Measurements from ENCODE around the gene OTUD4. TPM values are rescaled to one million over a fixed set of nuclear protein-coding genes. Genes with fewer than 3 reads are reported as not detected.
A peak's percentile ranks its signal among the peaks of the same experiment; 100 is the strongest.

OTUD4 gene
- total and polyA plus RNA-seq, 8 donors = 5.2 to 53.8 (median 12.4) TPM

DNA sequence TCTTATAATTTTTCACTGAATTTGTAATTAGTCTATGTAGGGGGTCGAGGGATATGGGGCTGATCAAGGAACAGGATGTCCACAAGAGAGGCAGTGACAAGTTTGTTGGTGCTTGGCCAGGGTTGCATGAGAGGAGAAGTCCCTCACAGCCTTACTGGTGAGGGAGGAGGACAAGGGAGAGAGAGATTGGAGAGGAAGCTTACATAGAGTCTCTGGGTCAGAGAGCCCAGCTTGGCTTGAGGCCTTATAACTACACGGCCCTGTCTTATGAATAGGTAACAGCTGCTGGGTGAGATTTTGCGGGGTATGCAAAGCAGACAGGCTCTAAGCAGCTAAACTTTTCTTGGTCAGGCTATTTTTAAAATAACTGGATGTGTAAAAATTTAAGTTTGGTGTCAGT, 37.9 kb upstream of the OTUD4 start:
- Histone ChIP-seq H3K27me3 (no peaks in the 10 kb centered on the region), H3K36me3 (no peaks in the 10 kb centered on the region), H3K4me3 (no peak overlapping the region), H3K4me1 (no peaks in the 10 kb centered on the region), H3K9me3 (no peaks in the 10 kb centered on the region), H3K27ac (no peak overlapping the region)
- 54 to 63% (median 59%) methylated on average over 3 of the region's 3 CpGs for WGBS, 5 donors
- no peak for TF ChIP-seq POLR2AphosphoS5 (IDR thresholded peaks at IDR 0.05)
- no peak for TF ChIP-seq CTCF (IDR thresholded peaks at IDR 0.05)
- no peak for TF ChIP-seq EP300 (IDR thresholded peaks at IDR 0.05)
- DNase-seq = peak in 1 of 2 donors; percentile 38
- intact Hi-C loops (cut with DNase I; ENCODE audit: low total_unique reads) = no loop called here

DNA sequence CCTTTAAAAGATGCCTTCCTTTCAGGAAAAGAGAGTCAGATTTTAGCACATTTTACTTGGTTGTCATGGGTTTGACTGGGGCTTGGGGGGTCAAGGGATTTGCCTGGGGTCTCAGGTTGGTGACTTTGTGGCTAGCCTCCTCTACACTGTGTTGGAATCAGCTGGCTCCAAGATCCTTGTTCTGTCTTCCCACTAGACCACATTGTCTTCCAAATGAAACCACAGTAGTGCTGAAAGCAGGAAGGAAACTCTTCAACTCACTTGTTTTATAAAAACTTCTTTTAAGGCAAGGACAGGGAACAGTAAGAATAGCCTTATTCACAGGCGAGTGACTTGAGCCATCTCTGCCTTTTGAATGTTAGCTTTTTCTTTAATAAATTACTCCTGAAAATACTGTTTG, 37.0 kb upstream of the OTUD4 start:
- Histone ChIP-seq H3K27me3 (no peaks in the 10 kb centered on the region), H3K36me3 (no peaks in the 10 kb centered on the region), H3K27ac (no peak overlapping the region), H3K4me3 (no peak overlapping the region), H3K4me1 (no peaks in the 10 kb centered on the region), H3K9me3 (no peaks in the 10 kb centered on the region)
- no peak for DNase-seq
- intact Hi-C loops (cut with DNase I; ENCODE audit: low total_unique reads) = no loop called here
- TF ChIP-seq CTCF (IDR thresholded peaks at IDR 0.05) (no peak), POLR2AphosphoS5 (IDR thresholded peaks at IDR 0.05) (no peak), POLR2A (IDR thresholded peaks at IDR 0.05) (no peak), EP300 (IDR thresholded peaks at IDR 0.05) (no peak)
- 58 to 80% (median 64%) methylated on average over 1 of the region's 1 CpG for WGBS, 5 donors

DNA sequence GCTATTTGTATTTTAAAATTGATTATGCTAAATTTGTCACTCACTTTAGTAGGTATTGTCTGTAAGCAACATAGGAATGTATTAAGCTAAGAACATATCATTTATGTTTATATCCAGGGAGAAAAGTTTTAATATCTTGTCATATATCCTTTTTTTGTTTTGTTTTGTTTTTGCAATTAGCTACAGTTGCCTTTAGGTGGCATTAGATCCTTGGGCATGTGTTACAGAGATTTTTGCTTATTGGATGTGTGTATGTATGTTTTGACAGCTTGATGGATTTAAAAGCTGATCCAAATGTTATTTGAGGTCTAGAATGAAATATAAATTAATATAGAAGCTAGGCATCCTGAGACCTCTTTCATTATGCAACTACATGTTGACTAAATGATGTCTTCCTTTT, 36.1 kb upstream of the OTUD4 start:
- Histone ChIP-seq H3K36me3 (no peaks in the 10 kb centered on the region), H3K4me1 (no peaks in the 10 kb centered on the region), H3K27me3 (no peaks in the 10 kb centered on the region), H3K27ac (no peak overlapping the region), H3K4me3 (no peak overlapping the region), H3K9me3 (no peaks in the 10 kb centered on the region)
- intact Hi-C loops (cut with DNase I; ENCODE audit: low total_unique reads) = no loop called here
- peak in 2 of 7 experiments; percentile 21 to 22 for TF ChIP-seq CTCF (IDR thresholded peaks at IDR 0.05)
- no peak for TF ChIP-seq POLR2AphosphoS5 (IDR thresholded peaks at IDR 0.05)
- DNase-seq = peak in 1 of 2 donors; percentile 36

DNA sequence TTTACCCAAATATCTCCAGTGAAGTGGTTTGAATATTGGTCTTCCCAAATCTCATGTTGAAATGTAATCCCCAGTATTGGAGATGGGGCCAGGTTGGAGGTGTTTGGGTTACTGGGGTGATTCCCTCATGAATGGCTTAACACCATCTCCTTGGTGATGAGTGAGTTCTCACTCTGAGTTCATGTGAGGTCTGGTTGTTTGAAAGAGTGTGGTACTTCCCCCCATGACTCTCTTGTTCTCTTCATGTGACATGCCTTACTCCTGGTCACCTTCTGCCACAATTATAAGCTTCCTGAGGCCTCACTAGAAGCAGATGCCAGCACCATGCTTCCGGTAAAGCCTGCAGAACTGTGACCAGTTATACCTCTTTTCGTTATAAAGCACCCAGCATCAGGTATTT, 32.9 kb upstream of the OTUD4 start:
- WGBS, 5 donors = 85 to 94% (median 91%) methylated on average over 2 of the region's 2 CpGs
- Histone ChIP-seq H3K9me3 (no peaks in the 10 kb centered on the region), H3K36me3 (no peaks in the 10 kb centered on the region), H3K4me1 (no peaks in the 10 kb centered on the region), H3K27ac (no peak overlapping the region), H3K27me3 (no peaks in the 10 kb centered on the region), H3K4me3 (no peak overlapping the region)
- no peak for DNase-seq
- TF ChIP-seq POLR2AphosphoS5 (IDR thresholded peaks at IDR 0.05) (no peak), EP300 (IDR thresholded peaks at IDR 0.05) (no peak), CTCF (IDR thresholded peaks at IDR 0.05) (no peak), POLR2A (IDR thresholded peaks at IDR 0.05) (no peak)
- intact Hi-C loops (cut with DNase I; ENCODE audit: low total_unique reads) = no loop called here

DNA sequence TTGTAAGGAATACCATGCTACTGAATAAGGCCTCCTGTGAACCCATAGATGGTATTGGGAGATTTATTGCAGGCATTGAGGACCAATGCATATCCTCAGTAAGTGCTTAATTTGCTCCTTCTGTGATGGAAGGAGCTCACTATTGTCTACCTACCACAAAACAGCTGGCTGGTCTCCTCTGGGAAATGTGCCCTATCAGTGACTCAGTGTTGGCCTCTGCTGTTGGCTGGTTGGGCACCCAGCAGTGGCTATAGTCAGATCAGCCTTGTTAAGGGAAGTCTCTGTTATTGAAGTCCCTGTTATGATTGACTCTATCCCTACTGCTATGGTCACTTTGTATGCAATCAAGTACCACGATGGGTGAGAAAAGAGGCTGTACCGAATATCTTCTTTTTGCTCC, 27.5 kb upstream of the OTUD4 start:
- Histone ChIP-seq H3K9me3 (no peaks in the 10 kb centered on the region), H3K27ac (no peak overlapping the region), H3K4me1 (no peaks in the 10 kb centered on the region), H3K36me3 (no peaks in the 10 kb centered on the region), H3K4me3 (no peak overlapping the region), H3K27me3 (no peaks in the 10 kb centered on the region)
- DNase-seq = no peak
- intact Hi-C loops (cut with DNase I; ENCODE audit: low total_unique reads) = no loop called here
- WGBS, 5 donors = 95 to 100% (median 97%) methylated on average over 2 of the region's 2 CpGs
- no peak for TF ChIP-seq CTCF (IDR thresholded peaks at IDR 0.05)
- no peak for TF ChIP-seq POLR2A (IDR thresholded peaks at IDR 0.05)
- TF ChIP-seq POLR2AphosphoS5 (IDR thresholded peaks at IDR 0.05) = no peak
- no peak for TF ChIP-seq EP300 (IDR thresholded peaks at IDR 0.05)

Measured in stomach (tissue), 9 donors.